Type B pancreatic cell (in vitro differentiated cells): ENCODE results near the gene POLR1A. TPM values are rescaled to one million over a fixed set of nuclear protein-coding genes. Genes with fewer than 3 reads are reported as not detected.

ENCODE experiments used
- DNase-seq: peaks from one replicate; pipeline ENCODE4 v3.0.0; 2021; ENCODE audit warnings: mixed read lengths; ENCODE audit not compliant: unreplicated experiment; ENCODE audit errors: extremely low spot score
- H3K27ac Mint-ChIP-seq: 2 replicates; pipeline ENCODE4 v1.8.0; 2021; ENCODE audit warnings: mild to moderate bottlenecking, mixed read lengths
- H3K27me3 Mint-ChIP-seq: 2 replicates; pipeline ENCODE4 v1.8.0; 2021; ENCODE audit warnings: mixed read lengths
- H3K36me3 Mint-ChIP-seq: 2 replicates; pipeline ENCODE4 v1.8.0; 2021; ENCODE audit warnings: mixed read lengths
- H3K4me1 Mint-ChIP-seq: one replicate; pipeline ENCODE4 v1.8.0; 2021; ENCODE audit warnings: mixed read lengths; ENCODE audit not compliant: unreplicated experiment
- H3K4me3 Mint-ChIP-seq: 2 replicates; pipeline ENCODE4 v1.8.0; 2021; ENCODE audit warnings: mild to moderate bottlenecking, mixed read lengths
- H3K9me3 Mint-ChIP-seq: 2 replicates; pipeline ENCODE4 v1.8.0; 2021; ENCODE audit warnings: mixed read lengths
- CTCF ChIP-seq: fragments of 200-600 bp; sonication (generic); conservative IDR thresholded peaks from 2 replicates; pipeline ENCODE4 v1.5.0; 2021; ENCODE audit warnings: antibody characterized with exemption, mild to moderate bottlenecking
- long read RNA-seq: library from polyadenylated mRNA; unstranded; transcript quantifications from one replicate; pipeline ENCODE4 v2.0.0, GENCODE V29; 2020
- total RNA-seq: library from RNA; stranded (reverse); gene quantifications from 2 replicates; pipeline ENCODE4 v1.2.1, GENCODE V29; 2021; ENCODE audit warnings: low replicate concordance

POLR1A gene
- total RNA-seq, result 54.9 and 57.6 TPM in 2 replicates
- long read RNA-seq, partial matches to known transcripts, result 7 of 13 reads
- long read RNA-seq, other reads (novel, unspliced or antisense), result 6 of 13 reads

GRCh38 chr2:86105252-86105968 lies at the start of gene POLR1A:
Gene POLR1A (minus strand): TSS chr2:86105886. CDS start chr2:86105776, 110 bp downstream.
- H3K36me3 Mint-ChIP-seq, result peaks cover 28% of the 10 kb centered on the region
- peak; percentile 81 for DNase-seq
- peaks cover 26% of the 10 kb centered on the region for H3K4me1 Mint-ChIP-seq
- no peaks in the 10 kb centered on the region for H3K27me3 Mint-ChIP-seq
- H3K9me3 Mint-ChIP-seq, result no peaks in the 10 kb centered on the region
- peak within 1 kb of the TSS; percentile 98 for H3K27ac Mint-ChIP-seq
- peak; percentile 39 for TF ChIP-seq CTCF
- peak within 1 kb of the TSS; percentile 98 for H3K4me3 Mint-ChIP-seq

- Mint-ChIP-seq H3K36me3 (peaks cover 37% of the 10 kb centered on the region), H3K4me3 (no peak overlapping the region), H3K4me1 (no peaks in the 10 kb centered on the region), H3K27me3 (no peaks in the 10 kb centered on the region), H3K27ac (no peak overlapping the region), H3K9me3 (no peaks in the 10 kb centered on the region)
- DNase-seq, result no peak
- no peak for TF ChIP-seq CTCF
These were observed 44.8 kb upstream of the POLR1A start for GRCh38 chr2:86150502-86150901.

GRCh38 chr2:86147793-86148192 lies 42.1 kb upstream of the POLR1A start:
- DNase-seq, result no peak
- H3K9me3 Mint-ChIP-seq, result no peaks in the 10 kb centered on the region

GRCh38 chr2:86143926-86144685 lies 38.4 kb upstream of the POLR1A start:
- Mint-ChIP-seq H3K4me1 (no peaks in the 10 kb centered on the region), H3K27ac (peak overlapping the region; percentile 4), H3K9me3 (no peaks in the 10 kb centered on the region), H3K4me3 (no peak overlapping the region), H3K36me3 (peaks cover 25% of the 10 kb centered on the region), H3K27me3 (no peaks in the 10 kb centered on the region)
- no peak for DNase-seq
- TF ChIP-seq CTCF, result no peak

More at GRCh38 chr2:86147793-86148192, 42.1 kb upstream of the POLR1A start:
- Mint-ChIP-seq H3K27ac (no peak overlapping the region), H3K4me3 (no peak overlapping the region), H3K4me1 (no peaks in the 10 kb centered on the region), H3K27me3 (no peaks in the 10 kb centered on the region), H3K36me3 (peaks cover 26% of the 10 kb centered on the region)
- no peak for TF ChIP-seq CTCF

GRCh38 chr2:86143307-86143706 lies 37.6 kb upstream of the POLR1A start:
- H3K27me3 Mint-ChIP-seq, result no peaks in the 10 kb centered on the region
- H3K27ac Mint-ChIP-seq, result no peak overlapping the region
- no peak for DNase-seq
- peaks cover 24% of the 10 kb centered on the region for H3K36me3 Mint-ChIP-seq
- no peak overlapping the region for H3K4me3 Mint-ChIP-seq
- no peaks in the 10 kb centered on the region for H3K9me3 Mint-ChIP-seq
- H3K4me1 Mint-ChIP-seq, result no peaks in the 10 kb centered on the region
- no peak for TF ChIP-seq CTCF
